GM12878 (cell line): Measurements from ENCODE around the gene WASF1. TPM values are rescaled to one million over a fixed set of nuclear protein-coding genes. Genes with fewer than 3 reads are reported as not detected.

Source experiments
- ATAC-seq: fragments of 200-7000 bp; cut with Tn5 transposase; 3 replicates; pipeline ENCODE4 v1.9.1; 2020; ENCODE audit warnings: mild to moderate bottlenecking, moderate library complexity
- BruUV-seq: library from RNA; stranded (reverse); fragments of 400-500 nt; replicated peaks from 2 replicates; lab custom pipeline; 2021; lab: Mats Ljungman, UMichigan
- CTCF ChIA-PET: fragments of 300-600 bp; sonication (Branson Sonifier 250); formaldehyde crosslinking; extraction: SDS; loops from one replicate; lab custom pipeline; 2021; ENCODE audit warnings: inconsistent platforms; lab: Yijun Ruan, JAX
- POLR2A ChIA-PET: fragments of 350-600 bp; formaldehyde crosslinking; extraction: SDS; loops from one replicate; lab custom pipeline; 2021; ENCODE audit warnings: inconsistent platforms; lab: Charles Lee
- RAD21 ChIA-PET: fragments of 300-600 bp; sonication (Branson Sonifier 250); formaldehyde crosslinking; loops from one replicate; lab custom pipeline; 2023; ENCODE audit warnings: antibody characterized with exemption; ENCODE audit not compliant: unreplicated experiment; lab: Charles Lee
- SMC1A ChIA-PET: fragments of 300-600 bp; sonication (Branson Sonifier 250); formaldehyde crosslinking; loops from one replicate; lab custom pipeline; 2023; ENCODE audit not compliant: unreplicated experiment, uncharacterized antibody; lab: Charles Lee
- DNase-seq: peaks from one replicate; pipeline ENCODE4 v3.0.0-alpha.2; 2011; ENCODE audit warnings: low read depth, low spot score
- FAIRE-seq: peaks from 3 replicates; lab custom pipeline; 2011; peaks lifted over from hg19 to GRCh38; lab: Jason Lieb, UNC
- H2AFZ ChIP-seq: 2 replicates; pipeline ENCODE4 v1.6.0; 2011; ENCODE audit warnings: low read depth, low read length, control low read depth; ENCODE audit not compliant: control insufficient read depth
- H3K27ac ChIP-seq: 2 replicates; pipeline ENCODE4 v1.5.1; 2011; ENCODE audit warnings: control low read depth; ENCODE audit not compliant: control insufficient read depth, insufficient read depth
- H3K27me3 ChIP-seq, 2 experiments: replicated peaks in 1 of 2; 2 replicates each; pipeline versions ENCODE4 v1.6.0 to v1.6.1; 2011; ENCODE audit warnings: low read length in 1 of 2; ENCODE audit not compliant: control insufficient read depth in 2 of 2, insufficient read depth in 2 of 2
- H3K36me3 ChIP-seq, 2 experiments: 2 replicates each; pipeline ENCODE4 v1.5.1; 2011; ENCODE audit warnings: low read length in 1 of 2; ENCODE audit not compliant: control insufficient read depth in 2 of 2, insufficient read depth in 2 of 2
- H3K4me1 ChIP-seq: 2 replicates; pipeline ENCODE4 v1.6.1; 2011; ENCODE audit warnings: mild to moderate bottlenecking, low read length, moderate library complexity, mixed read lengths; ENCODE audit not compliant: control insufficient read depth, insufficient read depth
- H3K4me2 ChIP-seq: 2 replicates; pipeline ENCODE4 v1.6.0; 2011; ENCODE audit warnings: control low read depth; ENCODE audit not compliant: control insufficient read depth, insufficient read depth
- H3K4me3 ChIP-seq: fragments of 200-600 bp; sonication (generic); 2 replicates; pipeline ENCODE4 v1.5.1; 2016
- H3K79me2 ChIP-seq: 2 replicates; pipeline ENCODE4 v1.6.0; 2011; ENCODE audit warnings: low read length; ENCODE audit not compliant: control insufficient read depth, insufficient read depth
- H3K9ac ChIP-seq: 2 replicates; pipeline ENCODE4 v1.8.0; 2011; ENCODE audit warnings: low read length, control low read depth, mixed read lengths; ENCODE audit not compliant: control insufficient read depth, insufficient read depth
- H3K9me3 ChIP-seq: replicated peaks from 3 replicates; pipeline ENCODE4 v1.5.1; 2011; ENCODE audit warnings: mild to moderate bottlenecking, low read length; ENCODE audit not compliant: control insufficient read depth, insufficient read depth
- H4K20me1 ChIP-seq: 2 replicates; pipeline ENCODE4 v1.6.0; 2011; ENCODE audit not compliant: control insufficient read depth, insufficient read depth
- BHLHE40 ChIP-seq, 2 experiments: fragments of 450-650 bp in 1 of 2; IDR thresholded peaks; 2 replicates each; pipeline ENCODE4 v1.6.1; 2011 to 2017; ENCODE audit warnings: low read depth in 2 of 2, borderline replicate concordance in 1 of 2, improper control_type of control experiment in 1 of 2, low read length in 1 of 2, mild to moderate bottlenecking in 1 of 2
- FOXK2 ChIP-seq: fragments of 450-650 bp; IDR thresholded peaks from 2 replicates; pipeline ENCODE4 v1.6.1; 2017; ENCODE audit warnings: mild to moderate bottlenecking, moderate library complexity
- HCFC1 ChIP-seq: fragments of 150-350 bp; IDR thresholded peaks from 2 replicates; pipeline ENCODE4 v1.6.1; 2014; ENCODE audit warnings: low read length
- KAT2A ChIP-seq: conservative IDR thresholded peaks from 2 replicates; pipeline ENCODE4 v1.6.1; 2011; ENCODE audit warnings: low read depth, low read length; ENCODE audit not compliant: control insufficient read depth
- MEF2A ChIP-seq: IDR thresholded peaks from 2 replicates; pipeline ENCODE4 v1.6.1; 2011; ENCODE audit warnings: low read depth, mild to moderate bottlenecking, low read length, moderate library complexity; ENCODE audit not compliant: insufficient read depth
- MXI1 ChIP-seq: fragments of 150-350 bp; IDR thresholded peaks from 2 replicates; pipeline ENCODE4 v1.6.1; 2011; ENCODE audit warnings: low read depth, mild to moderate bottlenecking, inconsistent platforms, low read length, improper control_type of control experiment
- NRF1 ChIP-seq: conservative IDR thresholded peaks from 2 replicates; pipeline ENCODE4 v1.6.1; 2011; ENCODE audit warnings: mild to moderate bottlenecking, low read depth, low read length, improper control_type of control experiment
- PAX5 ChIP-seq: IDR thresholded peaks from 2 replicates; pipeline ENCODE4 v1.6.1; 2011; ENCODE audit warnings: low read depth, low read length, borderline replicate concordance
- POLR2A ChIP-seq: IDR thresholded peaks from 2 replicates; pipeline ENCODE4 v1.6.1; 2011; ENCODE audit warnings: low read depth, mild to moderate bottlenecking, low read length
- POU2F2 ChIP-seq: IDR thresholded peaks from 3 replicates; pipeline ENCODE4 v1.6.1; 2011; ENCODE audit warnings: low read depth, mild to moderate bottlenecking, low read length, borderline replicate concordance
- RAD21 ChIP-seq: IDR thresholded peaks from 2 replicates; pipeline ENCODE4 v1.6.1; 2011; ENCODE audit warnings: mild to moderate bottlenecking, low read depth, low read length, moderate library complexity; ENCODE audit not compliant: insufficient read depth
- RUNX3 ChIP-seq: IDR thresholded peaks from 2 replicates; pipeline ENCODE4 v1.6.1; 2012; ENCODE audit warnings: low read length, inconsistent platforms
- SP1 ChIP-seq: IDR thresholded peaks from one replicate; pipeline ENCODE4 v1.6.1; 2011; ENCODE audit warnings: low read depth, low read length
- SUZ12 ChIP-seq: fragments of 200-600 bp; sonication (generic); IDR thresholded peaks from one replicate; pipeline ENCODE4 v1.6.1; 2018; ENCODE audit warnings: antibody characterized with exemption, mild to moderate bottlenecking; ENCODE audit not compliant: unreplicated experiment
- ZBED1 ChIP-seq: IDR thresholded peaks from 2 replicates; pipeline ENCODE4 v1.6.1; 2016; ENCODE audit warnings: borderline replicate concordance
- ZNF622 ChIP-seq: fragments of 450-650 bp; IDR thresholded peaks from 2 replicates; pipeline ENCODE4 v1.6.1; 2017; ENCODE audit warnings: mild to moderate bottlenecking, inconsistent platforms
- WGBS: methylation state at CpG from one replicate; pipeline ENCODE4 v1.1.6; 2016; ENCODE audit warnings: low lambda C conversion rate; ENCODE audit not compliant: insufficient replicate concordance, insufficient coverage; ENCODE audit errors: missing lambda C conversion rate; 5-methylcytosine and 5-hydroxymethylcytosine counted together
- in situ Hi-C: fragments of 300-500 bp; cut with MboI; formaldehyde crosslinking; loops from 9 replicates; pipeline ENCODE4 v1.14.3; 2018; ENCODE audit warnings: mixed read lengths
- intact Hi-C: fragments of 100-400 bp; cut with micrococcal nuclease; formaldehyde crosslinking; loops from one replicate; pipeline ENCODE4 v1.14.2; 2022; ENCODE audit not compliant: unreplicated experiment
- polyA plus RNA-seq, 11 experiments: library from polyadenylated mRNA; depleted of rRNA in 4 of 11; unstranded in 6 of 11; stranded (reverse) in 5 of 11; fragments of >200 nt; fragmentation: Nextera tagmentation in 4 of 11; fragmentation: Illumina TruSeq in 1 of 11; extraction: Ambion mirVana in 4 of 11; extraction: Trizol in 1 of 11; gene quantifications; 1 replicate in 1 of 11; 2 replicates in 10 of 11; pipeline versions ENCODE4 v1.2.1 to v1.2.3, GENCODE V29; 2011 to 2016; ENCODE audit warnings: inconsistent platforms in 2 of 11, missing spikeins in 2 of 11, low read depth in 1 of 11
- total RNA-seq, 4 experiments: library from RNA; depleted of rRNA in 3 of 4; stranded (reverse); fragments of >200 nt in 3 of 4; fragmentation: Illumina TruSeq in 1 of 4; extraction: Trizol in 1 of 4; gene quantifications; 2 replicates each; pipeline versions ENCODE4 v1.2.1 to v1.2.3, GENCODE V29; 2013 to 2021
- TF ChIP-seq, protein P1 (sequence below): fragments of 450-650 bp; IDR thresholded peaks from 2 replicates; pipeline ENCODE4 v1.6.1; 2017; ENCODE audit warnings: mild to moderate bottlenecking, low read depth, inconsistent platforms; ENCODE audit not compliant: poor library complexity, severe bottlenecking
- TF ChIP-seq, protein P2 (sequence below): IDR thresholded peaks from 2 replicates; pipeline ENCODE4 v1.6.1; 2011; ENCODE audit warnings: low read depth, low read length, improper control_type of control experiment, borderline replicate concordance

WASF1 gene
- total and polyA plus RNA-seq, 10 of the 15 experiments (the other 5 are each of a cell fraction or from before 2014, with no cell fraction given), result 1.3 to 10.2 (median 4.5) TPM

- TF ChIP-seq PAX5, result no peak
- no peak for TF ChIP-seq KAT2A
- TF ChIP-seq MEF2A, result no peak
- TF ChIP-seq, all 136 proteins: peak for 0
Measured at GRCh38 chr6:110098511-110099116, 80.9 kb downstream of the WASF1 start (continued).

DNA sequence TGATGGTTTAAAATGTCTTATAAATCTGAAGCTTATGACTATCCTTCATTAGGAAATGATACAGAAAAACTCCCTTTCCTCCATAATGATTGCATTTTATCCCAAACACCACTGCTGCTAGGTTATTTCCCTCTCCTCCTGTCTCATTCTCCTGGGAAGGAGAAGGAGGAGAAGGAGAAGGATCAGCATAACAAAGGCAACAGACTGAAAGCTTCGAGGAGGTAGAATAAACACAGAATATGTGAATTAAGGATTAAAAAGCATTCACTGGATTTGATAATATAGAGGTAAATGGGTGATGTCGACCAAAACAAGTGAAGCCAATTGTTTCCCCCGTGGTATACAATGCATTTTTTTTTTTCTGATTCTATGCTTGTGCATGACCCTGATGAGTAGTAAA, 82.0 kb downstream of the WASF1 start:
- no peaks in the 10 kb centered on the region for H3K27me3 ChIP-seq
- no peaks in the 10 kb centered on the region for H3K9me3 ChIP-seq
- FAIRE-seq, result no peak
- H3K79me2 ChIP-seq, result no peaks in the 10 kb centered on the region
- in situ Hi-C loops, result no loop called here
- ChIA-PET POLR2A (no interaction called here), SMC1A (interaction anchor here (1.3 kb wide), 1 partner anchor 21 kb away, joined by 3 read pairs; no protein-coding TSS in a partner anchor), RAD21 (no interaction called here), CTCF (interaction anchor here (1.2 kb wide), 1 partner anchor 8 kb away, joined by 3 read pairs; no protein-coding TSS in a partner anchor)
- intact Hi-C loops, result no loop called here
- H4K20me1 ChIP-seq, result no peaks in the 10 kb centered on the region
- H3K36me3 ChIP-seq, result no peaks in the 10 kb centered on the region
- H2AFZ ChIP-seq, result no peak overlapping the region
- no TSS peak for BruUV-seq
- H3K4me2 ChIP-seq, result no peak overlapping the region
- H3K4me1 ChIP-seq, result peaks cover 6% of the 10 kb centered on the region
- 38% methylated on average over 3 of the region's 3 CpGs for WGBS
- H3K9ac ChIP-seq, result no peak overlapping the region
- no peak overlapping the region for H3K4me3 ChIP-seq
- ATAC-seq, result no peak
- TF ChIP-seq RAD21 (no peak), SUZ12 (no peak), HCFC1 (no peak), FOXK2 (no peak), POU2F2 (no peak), SP1 (no peak), ZBED1 (no peak), RUNX3 (no peak), BHLHE40 (IDR thresholded peaks at IDR 0.05; ENCODE audit: borderline replicate concordance in 1 of 2, low read depth in 2 of 2, low read length in 1 of 2) (no peak), ZNF622 (no peak), POLR2A (no peak), MXI1 (no peak), NRF1 (no peak)
- TF ChIP-seq, protein P1, sequence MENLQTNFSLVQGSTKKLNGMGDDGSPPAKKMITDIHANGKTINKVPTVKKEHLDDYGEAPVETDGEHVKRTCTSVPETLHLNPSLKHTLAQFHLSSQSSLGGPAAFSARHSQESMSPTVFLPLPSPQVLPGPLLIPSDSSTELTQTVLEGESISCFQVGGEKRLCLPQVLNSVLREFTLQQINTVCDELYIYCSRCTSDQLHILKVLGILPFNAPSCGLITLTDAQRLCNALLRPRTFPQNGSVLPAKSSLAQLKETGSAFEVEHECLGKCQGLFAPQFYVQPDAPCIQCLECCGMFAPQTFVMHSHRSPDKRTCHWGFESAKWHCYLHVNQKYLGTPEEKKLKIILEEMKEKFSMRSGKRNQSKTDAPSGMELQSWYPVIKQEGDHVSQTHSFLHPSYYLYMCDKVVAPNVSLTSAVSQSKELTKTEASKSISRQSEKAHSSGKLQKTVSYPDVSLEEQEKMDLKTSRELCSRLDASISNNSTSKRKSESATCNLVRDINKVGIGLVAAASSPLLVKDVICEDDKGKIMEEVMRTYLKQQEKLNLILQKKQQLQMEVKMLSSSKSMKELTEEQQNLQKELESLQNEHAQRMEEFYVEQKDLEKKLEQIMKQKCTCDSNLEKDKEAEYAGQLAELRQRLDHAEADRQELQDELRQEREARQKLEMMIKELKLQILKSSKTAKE, result no peak
- TF ChIP-seq, protein P2, sequence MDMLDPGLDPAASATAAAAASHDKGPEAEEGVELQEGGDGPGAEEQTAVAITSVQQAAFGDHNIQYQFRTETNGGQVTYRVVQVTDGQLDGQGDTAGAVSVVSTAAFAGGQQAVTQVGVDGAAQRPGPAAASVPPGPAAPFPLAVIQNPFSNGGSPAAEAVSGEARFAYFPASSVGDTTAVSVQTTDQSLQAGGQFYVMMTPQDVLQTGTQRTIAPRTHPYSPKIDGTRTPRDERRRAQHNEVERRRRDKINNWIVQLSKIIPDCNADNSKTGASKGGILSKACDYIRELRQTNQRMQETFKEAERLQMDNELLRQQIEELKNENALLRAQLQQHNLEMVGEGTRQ, result no peak
- H3K27ac ChIP-seq, result no peak overlapping the region
- DNase-seq, result no peak
